HCT116 (cell line): ENCODE results near the gene FAIM2.

Experiments used
- ATF3 ChIP-seq: IDR thresholded peaks from 2 replicates; pipeline ENCODE4 v1.6.1; 2012
- CBX3 ChIP-seq: IDR thresholded peaks from 2 replicates; pipeline ENCODE4 v1.6.1; 2012; ENCODE audit warnings: low read depth
- EZH2 ChIP-seq: fragments of 200-600 bp; sonication (generic); IDR thresholded peaks from 2 replicates; pipeline ENCODE4 v1.6.1; 2017; ENCODE audit warnings: antibody characterized with exemption, mixed run types
- POLR2A ChIP-seq: IDR thresholded peaks from 2 replicates; pipeline ENCODE4 v1.7.0; 2011; ENCODE audit warnings: borderline replicate concordance; ENCODE audit not compliant: insufficient read depth, insufficient read length; ENCODE audit errors: extremely low read depth
- POLR2AphosphoS5 ChIP-seq: IDR thresholded peaks from 2 replicates; pipeline ENCODE4 v1.6.1; 2011; ENCODE audit warnings: mild to moderate bottlenecking, low read depth, low read length, moderate library complexity
- SIN3A ChIP-seq: IDR thresholded peaks from 2 replicates; pipeline ENCODE4 v1.6.1; 2012; ENCODE audit warnings: low read depth
- SRF ChIP-seq: IDR thresholded peaks from 2 replicates; pipeline ENCODE4 v1.6.1; 2012; ENCODE audit warnings: low read depth
- YY1 ChIP-seq: IDR thresholded peaks from 2 replicates; pipeline ENCODE4 v1.6.1; 2011; ENCODE audit warnings: low read length, low read depth, moderate library complexity, mild to moderate bottlenecking; ENCODE audit not compliant: insufficient replicate concordance; ENCODE audit errors: extremely low read depth
- TF ChIP-seq, protein P1 (sequence below), 3 experiments: fragments of 200-600 bp in 1 of 3; sonication (generic) in 1 of 3; IDR thresholded peaks in 2 of 3; conservative IDR thresholded peaks in 1 of 3; 2 replicates each; pipeline ENCODE4 v1.5.1; 2012 to 2017; ENCODE audit warnings: low read depth in 2 of 3, low read length in 2 of 3, antibody characterized with exemption in 1 of 3, borderline replicate concordance in 1 of 3, control low read depth in 1 of 3, mild to moderate bottlenecking in 1 of 3, mixed read lengths in 1 of 3, mixed run types in 1 of 3, moderate library complexity in 1 of 3; ENCODE audit not compliant: insufficient read depth in 1 of 3
- TF ChIP-seq, protein P2 (sequence below): IDR thresholded peaks from 2 replicates; pipeline ENCODE4 v1.6.1; 2011; ENCODE audit warnings: mild to moderate bottlenecking, low read length, moderate library complexity; ENCODE audit not compliant: insufficient replicate concordance; ENCODE audit errors: extremely low read depth

- TF ChIP-seq, protein P1, sequence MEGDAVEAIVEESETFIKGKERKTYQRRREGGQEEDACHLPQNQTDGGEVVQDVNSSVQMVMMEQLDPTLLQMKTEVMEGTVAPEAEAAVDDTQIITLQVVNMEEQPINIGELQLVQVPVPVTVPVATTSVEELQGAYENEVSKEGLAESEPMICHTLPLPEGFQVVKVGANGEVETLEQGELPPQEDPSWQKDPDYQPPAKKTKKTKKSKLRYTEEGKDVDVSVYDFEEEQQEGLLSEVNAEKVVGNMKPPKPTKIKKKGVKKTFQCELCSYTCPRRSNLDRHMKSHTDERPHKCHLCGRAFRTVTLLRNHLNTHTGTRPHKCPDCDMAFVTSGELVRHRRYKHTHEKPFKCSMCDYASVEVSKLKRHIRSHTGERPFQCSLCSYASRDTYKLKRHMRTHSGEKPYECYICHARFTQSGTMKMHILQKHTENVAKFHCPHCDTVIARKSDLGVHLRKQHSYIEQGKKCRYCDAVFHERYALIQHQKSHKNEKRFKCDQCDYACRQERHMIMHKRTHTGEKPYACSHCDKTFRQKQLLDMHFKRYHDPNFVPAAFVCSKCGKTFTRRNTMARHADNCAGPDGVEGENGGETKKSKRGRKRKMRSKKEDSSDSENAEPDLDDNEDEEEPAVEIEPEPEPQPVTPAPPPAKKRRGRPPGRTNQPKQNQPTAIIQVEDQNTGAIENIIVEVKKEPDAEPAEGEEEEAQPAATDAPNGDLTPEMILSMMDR (IDR thresholded peaks at IDR 0.05 in 2 of 3, conservative IDR thresholded peaks at IDR 0.05 in 1 of 3; ENCODE audit: borderline replicate concordance in 1 of 3, insufficient read depth in 1 of 3, low read depth in 2 of 3, low read length in 2 of 3): no peak
- TF ChIP-seq EZH2 (no peak), ATF3 (no peak), POLR2AphosphoS5 (no peak), SIN3A (no peak), CBX3 (no peak), YY1 (no peak), POLR2A (no peak), SRF (no peak)
- TF ChIP-seq, protein P2, sequence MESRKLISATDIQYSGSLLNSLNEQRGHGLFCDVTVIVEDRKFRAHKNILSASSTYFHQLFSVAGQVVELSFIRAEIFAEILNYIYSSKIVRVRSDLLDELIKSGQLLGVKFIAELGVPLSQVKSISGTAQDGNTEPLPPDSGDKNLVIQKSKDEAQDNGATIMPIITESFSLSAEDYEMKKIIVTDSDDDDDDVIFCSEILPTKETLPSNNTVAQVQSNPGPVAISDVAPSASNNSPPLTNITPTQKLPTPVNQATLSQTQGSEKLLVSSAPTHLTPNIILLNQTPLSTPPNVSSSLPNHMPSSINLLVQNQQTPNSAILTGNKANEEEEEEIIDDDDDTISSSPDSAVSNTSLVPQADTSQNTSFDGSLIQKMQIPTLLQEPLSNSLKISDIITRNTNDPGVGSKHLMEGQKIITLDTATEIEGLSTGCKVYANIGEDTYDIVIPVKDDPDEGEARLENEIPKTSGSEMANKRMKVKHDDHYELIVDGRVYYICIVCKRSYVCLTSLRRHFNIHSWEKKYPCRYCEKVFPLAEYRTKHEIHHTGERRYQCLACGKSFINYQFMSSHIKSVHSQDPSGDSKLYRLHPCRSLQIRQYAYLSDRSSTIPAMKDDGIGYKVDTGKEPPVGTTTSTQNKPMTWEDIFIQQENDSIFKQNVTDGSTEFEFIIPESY: no peak
Measured at GRCh38 chr12:49892732-49893317, 10.9 kb downstream of the FAIM2 start.
